ENCODE results near the gene VEGFA. TPM values are rescaled to one million over a fixed set of nuclear protein-coding genes. Genes with fewer than 3 reads are reported as not detected.

VEGFA gene
- total and polyA plus RNA-seq, 2 experiments from 2014 or later: 199 to 626 TPM

DNA sequence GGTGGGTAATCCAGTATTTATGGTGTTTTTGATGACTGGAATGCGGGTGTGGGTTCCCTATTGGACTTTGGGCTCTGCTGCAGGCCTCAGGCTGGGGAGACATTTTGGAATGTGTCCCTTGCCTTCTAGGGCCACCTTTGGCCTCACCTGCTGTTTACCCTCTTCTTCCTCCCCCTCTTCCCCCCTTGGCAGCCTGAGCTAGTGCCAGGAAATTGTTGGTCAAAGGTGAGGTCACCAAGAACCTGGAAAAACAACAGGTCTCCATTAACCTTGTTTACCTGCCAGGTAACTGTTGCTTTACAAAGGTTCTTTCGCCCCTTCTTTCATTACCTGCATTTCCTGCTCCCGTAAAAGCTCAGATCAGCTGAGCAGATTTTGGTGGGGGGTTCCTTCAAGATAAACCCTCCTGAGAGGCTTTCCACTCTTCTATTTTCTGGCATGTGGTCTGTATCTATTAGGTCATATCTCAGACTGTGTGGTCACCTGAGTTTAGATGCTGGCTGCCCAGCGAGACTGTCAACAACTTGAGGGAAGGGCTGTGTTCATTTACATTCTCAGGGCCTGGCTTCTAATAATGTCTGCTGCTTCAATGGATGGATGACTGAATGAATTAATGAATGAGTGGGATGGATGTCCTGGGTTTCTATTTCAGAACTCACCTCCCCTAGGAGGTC lies 34.7 kb downstream of the VEGFA start:
- no peaks in the 10 kb centered on the region for H3K9me3 ChIP-seq (ENCODE audit: low read depth)
- H3K4me3 ChIP-seq: no peak overlapping the region
- peaks cover 26% of the 10 kb centered on the region for H3K4me1 ChIP-seq (ENCODE audit: low read depth)
- no peaks in the 10 kb centered on the region for H3K27me3 ChIP-seq
- H3K27ac ChIP-seq: no peak overlapping the region
- no peak for TF ChIP-seq CTCF (IDR thresholded peaks at IDR 0.05; ENCODE audit: low read depth, low read length)
- no peak for DNase-seq (ENCODE audit: low read depth in 1 of 2, low spot score in 1 of 2)
- H3K36me3 ChIP-seq: no peaks in the 10 kb centered on the region

DNA sequence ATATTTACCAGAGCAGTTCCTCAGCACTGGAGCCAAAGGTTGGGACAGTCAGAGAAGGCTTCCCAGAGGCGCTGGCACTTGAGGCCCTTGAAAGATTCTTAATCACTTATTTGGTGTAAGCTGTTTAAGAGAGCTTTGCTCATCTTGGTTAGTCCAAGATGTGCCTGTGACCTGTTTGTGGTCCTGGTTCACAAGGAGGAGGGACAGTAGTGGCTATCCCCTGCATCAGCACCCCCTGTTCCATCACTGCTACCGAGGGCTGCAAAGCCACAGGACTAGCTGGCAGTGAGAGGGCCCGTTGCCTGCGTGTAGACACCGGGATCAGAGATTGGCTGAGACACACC lies 35.7 kb downstream of the VEGFA start:
- peaks cover 29% of the 10 kb centered on the region for H3K4me1 ChIP-seq (ENCODE audit: low read depth)
- no peak overlapping the region for H3K27ac ChIP-seq
- DNase-seq (ENCODE audit: low read depth in 1 of 2, low spot score in 1 of 2): no peak
- no peaks in the 10 kb centered on the region for H3K36me3 ChIP-seq
- no peak for TF ChIP-seq CTCF (IDR thresholded peaks at IDR 0.05; ENCODE audit: low read depth, low read length)
- no peak overlapping the region for H3K4me3 ChIP-seq
- H3K27me3 ChIP-seq: no peaks in the 10 kb centered on the region
- H3K9me3 ChIP-seq (ENCODE audit: low read depth): no peaks in the 10 kb centered on the region

DNA sequence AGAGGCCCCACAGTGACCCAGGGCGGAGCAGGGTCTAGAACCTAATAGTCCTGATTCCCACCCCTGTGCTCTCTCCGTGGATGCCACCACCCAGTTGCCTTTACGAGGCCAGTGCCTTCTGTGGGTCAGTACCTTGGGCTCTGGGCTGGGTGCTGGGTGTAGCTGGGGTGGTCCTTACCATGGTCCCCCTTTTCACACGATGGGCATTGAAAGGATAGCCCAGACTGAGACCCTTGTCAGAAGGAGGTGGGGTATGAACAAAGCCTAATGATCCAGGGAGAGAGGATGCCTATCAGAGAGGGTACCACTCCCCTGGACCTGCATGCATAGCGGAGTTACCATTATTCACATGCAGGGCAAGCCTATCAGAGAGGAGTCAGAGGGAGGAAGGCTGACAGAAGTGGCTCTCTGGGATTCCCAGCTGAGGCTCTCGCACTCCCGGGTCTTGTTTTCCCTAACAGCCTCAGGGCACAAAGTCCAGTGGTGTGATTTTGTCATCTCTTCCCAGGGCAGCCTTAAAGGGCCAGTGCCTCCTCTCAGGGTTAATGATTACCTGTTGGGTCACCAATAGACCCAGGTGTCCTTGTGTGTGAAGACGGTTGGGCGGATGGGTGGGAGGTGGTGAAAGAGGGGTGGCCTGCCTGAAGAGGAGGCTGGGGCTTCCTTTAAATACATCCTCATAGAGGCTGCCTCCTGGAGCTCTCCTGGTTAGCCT lies 36.2 kb downstream of the VEGFA start:
- Histone ChIP-seq H3K9me3 (ENCODE audit: low read depth) (no peaks in the 10 kb centered on the region), H3K4me1 (ENCODE audit: low read depth) (peaks cover 31% of the 10 kb centered on the region), H3K36me3 (no peaks in the 10 kb centered on the region), H3K27me3 (no peaks in the 10 kb centered on the region), H3K4me3 (no peak overlapping the region), H3K27ac (no peak overlapping the region)
- TF ChIP-seq CTCF (IDR thresholded peaks at IDR 0.05; ENCODE audit: low read depth, low read length): no peak
- no peak for DNase-seq (ENCODE audit: low read depth in 1 of 2, low spot score in 1 of 2)

DNA sequence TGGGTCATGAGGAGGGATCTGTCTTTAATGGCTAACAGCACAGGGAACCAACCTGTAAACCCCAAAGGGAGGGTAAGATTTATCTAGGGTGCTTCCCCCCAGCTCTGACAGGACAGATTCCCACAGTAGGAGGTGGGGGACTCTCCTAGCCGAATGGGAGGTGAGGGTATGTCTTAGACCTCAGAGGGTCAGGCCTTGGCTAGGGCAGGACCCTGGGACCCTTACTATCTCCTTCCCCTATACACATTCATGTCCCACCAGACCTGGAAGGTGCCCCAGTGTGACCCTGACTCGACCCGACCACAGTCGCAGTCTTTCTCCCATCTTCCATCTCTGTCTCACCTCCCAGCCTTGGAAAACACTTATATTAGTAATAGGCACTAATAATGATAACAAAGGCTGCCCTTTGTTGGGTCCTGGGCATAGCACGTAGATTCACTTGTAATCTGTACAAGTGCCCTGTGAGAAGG lies 36.8 kb downstream of the VEGFA start:
- no peak overlapping the region for H3K27ac ChIP-seq
- H3K4me3 ChIP-seq: no peak overlapping the region
- no peaks in the 10 kb centered on the region for H3K27me3 ChIP-seq
- H3K36me3 ChIP-seq: no peaks in the 10 kb centered on the region
- no peak for DNase-seq (ENCODE audit: low read depth in 1 of 2, low spot score in 1 of 2)
- H3K4me1 ChIP-seq (ENCODE audit: low read depth): peaks cover 29% of the 10 kb centered on the region
- H3K9me3 ChIP-seq (ENCODE audit: low read depth): no peaks in the 10 kb centered on the region
- TF ChIP-seq CTCF (IDR thresholded peaks at IDR 0.05; ENCODE audit: low read depth, low read length): no peak

DNA sequence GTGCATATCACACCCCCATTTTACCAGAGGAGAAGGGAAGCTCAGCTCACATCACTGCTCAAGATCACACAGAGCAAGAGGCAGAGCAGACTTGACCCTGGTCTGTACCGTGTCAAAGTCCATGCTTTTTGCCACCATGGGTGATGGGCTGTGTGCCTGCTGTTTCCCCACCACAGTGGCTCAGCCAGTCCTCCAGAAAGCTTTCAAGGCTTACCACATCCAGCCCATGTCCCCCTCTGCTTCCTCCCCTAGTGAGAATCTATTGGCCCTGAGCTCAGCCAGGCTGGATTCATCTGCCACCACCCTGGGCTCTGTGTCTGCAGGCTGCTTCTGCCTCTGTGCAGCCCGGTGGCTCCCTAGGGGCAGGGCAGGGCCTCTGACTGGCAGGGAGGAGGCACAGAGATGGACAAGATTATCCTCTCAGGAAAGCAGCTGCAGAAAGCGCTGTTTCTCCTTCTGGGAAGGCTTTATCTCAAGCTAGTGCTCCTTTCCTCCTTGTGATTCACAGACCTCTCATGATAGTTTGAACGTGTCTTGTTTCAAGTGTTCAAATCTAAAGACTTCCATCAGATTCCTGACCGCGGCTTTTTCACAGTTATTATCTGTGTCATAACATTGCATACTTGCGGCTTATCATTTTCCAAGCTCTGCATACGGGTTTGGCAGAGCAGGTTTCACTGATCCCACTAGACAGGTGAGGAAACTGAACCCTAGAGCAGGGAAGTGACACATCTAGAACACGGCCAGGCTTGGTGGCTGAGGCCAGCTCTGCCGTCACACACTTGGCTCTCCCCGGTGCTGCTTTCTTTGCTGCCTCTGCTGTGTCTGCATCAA lies 37.4 kb downstream of the VEGFA start:
- DNase-seq (ENCODE audit: low read depth in 1 of 2, low spot score in 1 of 2): peak in 1 of 2 donors; percentile 42
- peak overlapping the region; percentile 34 for H3K27ac ChIP-seq
- no peak for TF ChIP-seq CTCF (IDR thresholded peaks at IDR 0.05; ENCODE audit: low read depth, low read length)

More for the DNA sequence above, 37.4 kb downstream of the VEGFA start:
- H3K27me3 ChIP-seq: no peaks in the 10 kb centered on the region
- H3K9me3 ChIP-seq (ENCODE audit: low read depth): no peaks in the 10 kb centered on the region
- H3K4me1 ChIP-seq (ENCODE audit: low read depth): peaks cover 23% of the 10 kb centered on the region
- H3K36me3 ChIP-seq: no peaks in the 10 kb centered on the region
- no peak overlapping the region for H3K4me3 ChIP-seq
